HL-60/S4 treated with phorbol 12-myristate 13-acetate at 8.2 ng/mL for 4 days and 3 days (cell line): ENCODE measurements around the gene NCOA5.

Source experiments
- in situ Hi-C: fragments of 300-500 bp; cut with MboI; formaldehyde crosslinking; loops from 2 replicates; pipeline ENCODE4 v1.15.0; 2022; ENCODE audit warnings: low sequenced_read_pairs

NCOA5 gene

GRCh38 chr20:46020555-46020954 is 69.2 kb downstream of the NCOA5 start:
- in situ Hi-C loops: no loop called here

- in situ Hi-C loops: no loop called here
Measured at GRCh38 chr20:46018611-46019010, 71.2 kb downstream of the NCOA5 start.

GRCh38 chr20:46018112-46018511 is 71.7 kb downstream of the NCOA5 start:
- in situ Hi-C loops: no loop called here

GRCh38 chr20:46017272-46017671 is 72.5 kb downstream of the NCOA5 start:
- in situ Hi-C loops: no loop called here

GRCh38 chr20:46014517-46015396 is 75.0 kb downstream of the NCOA5 start:
- in situ Hi-C loops: no loop called here

- in situ Hi-C loops: no loop called here
Measured at GRCh38 chr20:46013829-46014516, 75.8 kb downstream of the NCOA5 start.

- in situ Hi-C loops: no loop called here
Measured at GRCh38 chr20:46013322-46013828, 76.4 kb downstream of the NCOA5 start.

- in situ Hi-C loops: no loop called here
Measured at GRCh38 chr20:46012921-46013320, 76.8 kb downstream of the NCOA5 start.

- in situ Hi-C loops: no loop called here
Measured at GRCh38 chr20:46011631-46012482, 77.9 kb downstream of the NCOA5 start.
